K562 (cell line): Measurements from ENCODE around the gene PDGFD. TPM values are rescaled to one million over a fixed set of nuclear protein-coding genes. Genes with fewer than 3 reads are reported as not detected.

Source experiments
- ATAC-seq: fragments of 200-7000 bp; cut with Tn5 transposase; 3 replicates; pipeline ENCODE4 v1.9.1; 2020; ENCODE audit warnings: moderate library complexity
- BruUV-seq: library from RNA; stranded (reverse); fragments of 400-500 nt; replicated peaks from 2 replicates; lab custom pipeline; 2021; lab: Mats Ljungman, UMichigan
- CTCF ChIA-PET: fragments of 300-600 bp; formaldehyde crosslinking; extraction: SDS; loops from one replicate; lab custom pipeline; 2021; ENCODE audit warnings: low intra/inter-chr PET ratio; lab: Yijun Ruan, JAX
- POLR2A ChIA-PET: fragments of 300-600, 350-650 bp; sonication (Branson Sonifier 250); formaldehyde crosslinking; extraction: SDS; loops from one replicate; lab custom pipeline; 2021; ENCODE audit warnings: antibody characterized with exemption, inconsistent platforms; lab: Yijun Ruan, JAX
- DNase-seq, 4 experiments: peaks; one replicate each; pipeline versions ENCODE4 v3.0.0 to v3.0.0-alpha.2; 2011 to 2018; ENCODE audit warnings: low spot score in 3 of 4, mixed read lengths in 3 of 4; ENCODE audit errors: extremely low read depth in 1 of 4
- FAIRE-seq: peaks from 2 replicates; lab custom pipeline; 2011; peaks lifted over from hg19 to GRCh38; lab: Jason Lieb, UNC
- H2AFZ ChIP-seq: 2 replicates; pipeline ENCODE4 v1.6.0; 2011; ENCODE audit warnings: low read depth, low read length, control low read depth, inconsistent platforms
- H3K27ac ChIP-seq: fragments of 200-600 bp; 3 replicates; pipeline ENCODE4 v1.8.0; 2011; ENCODE audit warnings: low read depth, mild to moderate bottlenecking, control low read depth, inconsistent platforms, low read length, moderate library complexity, mixed read lengths; ENCODE audit errors: extremely low read depth
- H3K27me3 ChIP-seq, 2 experiments: fragments of 300-600 bp in 1 of 2; 2 replicates in 1 of 2; 3 replicates in 1 of 2; pipeline versions ENCODE4 v1.6.0 to v1.8.0; 2011; ENCODE audit warnings: inconsistent platforms in 2 of 2, low read length in 2 of 2, mild to moderate bottlenecking in 1 of 2, mixed read lengths in 1 of 2, moderate library complexity in 1 of 2; ENCODE audit not compliant: control insufficient read depth in 2 of 2, insufficient read depth in 2 of 2
- H3K36me3 ChIP-seq: fragments of 300-600 bp; 3 replicates; pipeline ENCODE4 v1.8.0; 2011; ENCODE audit warnings: mild to moderate bottlenecking, low read length, inconsistent platforms; ENCODE audit not compliant: control insufficient read depth, insufficient read depth
- H3K4me1 ChIP-seq, 2 experiments: fragments of 200-600 bp in 1 of 2; replicated peaks in 1 of 2; 2 replicates in 1 of 2; 3 replicates in 1 of 2; pipeline versions ENCODE4 v1.5.1 to v1.8.0; 2011; ENCODE audit warnings: inconsistent platforms in 2 of 2, low read length in 2 of 2, mild to moderate bottlenecking in 1 of 2, mixed read lengths in 1 of 2, moderate library complexity in 1 of 2; ENCODE audit not compliant: control insufficient read depth in 2 of 2, insufficient read depth in 2 of 2
- H3K4me2 ChIP-seq: 2 replicates; pipeline ENCODE4 v1.6.1; 2011; ENCODE audit warnings: low read length, control low read depth, inconsistent platforms, mixed read lengths; ENCODE audit not compliant: insufficient read depth
- H3K4me3 ChIP-seq: fragments of 200-600 bp; sonication (generic), shearing (Covaris generic); 2 replicates; pipeline ENCODE4 v1.5.1; 2016; ENCODE audit warnings: control low read depth, inconsistent platforms
- H3K79me2 ChIP-seq: fragments of 200-600 bp; 3 replicates; pipeline ENCODE4 v1.8.0; 2011; ENCODE audit warnings: low read length, inconsistent platforms; ENCODE audit not compliant: control insufficient read depth, insufficient read depth
- H3K9ac ChIP-seq, 2 experiments: 2 replicates each; pipeline versions ENCODE4 v1.6.0 to v1.6.1; 2011; ENCODE audit warnings: low read depth in 2 of 2, low read length in 2 of 2, control low read depth in 1 of 2, inconsistent platforms in 1 of 2, mild to moderate bottlenecking in 1 of 2, mixed read lengths in 1 of 2; ENCODE audit not compliant: insufficient read depth in 1 of 2
- H3K9me1 ChIP-seq: one replicate; pipeline ENCODE4 v1.6.0; 2011; ENCODE audit warnings: inconsistent platforms, mild to moderate bottlenecking, low read length, moderate library complexity; ENCODE audit not compliant: control insufficient read depth, insufficient read depth
- H3K9me3 ChIP-seq: replicated peaks from 2 replicates; pipeline ENCODE4 v1.5.1; 2011; ENCODE audit warnings: low read depth, low read length, inconsistent platforms; ENCODE audit not compliant: control insufficient read depth, insufficient read depth
- H4K20me1 ChIP-seq: replicated peaks from 2 replicates; pipeline ENCODE4 v1.6.1; 2011; ENCODE audit warnings: low read length, inconsistent platforms, mixed read lengths; ENCODE audit not compliant: control insufficient read depth, insufficient read depth
- CEBPZ ChIP-seq: fragments of 150-350 bp; IDR thresholded peaks from 2 replicates; pipeline ENCODE4 v1.6.1; 2014; ENCODE audit warnings: low read depth, mild to moderate bottlenecking, low read length, borderline replicate concordance
- HNRNPL ChIP-seq: fragments of 200-400 bp; formaldehyde crosslinking; IDR thresholded peaks from 2 replicates; pipeline ENCODE4 v1.6.1; 2017; ENCODE audit warnings: low read depth, mild to moderate bottlenecking, low read length
- MAZ ChIP-seq, 2 experiments: fragments of 450-650 bp in 1 of 2; sonication (generic) in 1 of 2; formaldehyde crosslinking; IDR thresholded peaks in 1 of 2; conservative IDR thresholded peaks in 1 of 2; 2 replicates each; pipeline versions ENCODE4 v1.4.0 to v1.5.0; 2020; ENCODE audit warnings: mild to moderate bottlenecking in 1 of 2, missing genetic modification reagents in 1 of 2
- RBBP5 ChIP-seq: fragments of 200-600 bp; sonication (generic); IDR thresholded peaks from 2 replicates; pipeline ENCODE4 v1.6.1; 2012; ENCODE audit warnings: borderline replicate concordance, mild to moderate bottlenecking, low read length, control low read depth, inconsistent platforms; ENCODE audit not compliant: insufficient read depth, poor library complexity, severe bottlenecking
- SNRNP70 ChIP-seq: fragments of 200-400 bp; formaldehyde crosslinking; optimal IDR thresholded peaks from 2 replicates; pipeline ENCODE3; 2017; ENCODE audit warnings: low read depth, low read length
- TSC22D4 ChIP-seq: fragments of 450-650 bp; IDR thresholded peaks from 2 replicates; pipeline ENCODE4 v1.6.1; 2016; ENCODE audit warnings: missing genetic modification characterization, missing biosample characterization, control low read depth
- WGBS: fragments of 100-300 bp; shearing (Covaris generic); methylation state at CpG from one replicate; pipeline ENCODE4 v1.1.6; 2016; ENCODE audit warnings: low coverage, mixed read lengths; ENCODE audit not compliant: insufficient coverage; ENCODE audit errors: missing lambda C conversion rate; 5-methylcytosine and 5-hydroxymethylcytosine counted together
- in situ Hi-C: fragments of 300-500 bp; cut with MboI; formaldehyde crosslinking; loops from 4 replicates; pipeline ENCODE4 v1.15.0; 2018; ENCODE audit warnings: inconsistent platforms, mixed read lengths
- intact Hi-C: fragments of 100-400 bp; cut with micrococcal nuclease; formaldehyde crosslinking; loops from 2 replicates; pipeline ENCODE4 v1.14.2; 2022
- polyA plus RNA-seq, 8 experiments: library from polyadenylated mRNA; depleted of rRNA in 4 of 8; stranded (reverse) in 5 of 8; unstranded in 3 of 8; fragments of >200 nt; fragmentation: Nextera tagmentation in 2 of 8; fragmentation: Illumina TruSeq in 1 of 8; extraction: Ambion mirVana in 2 of 8; extraction: Trizol in 1 of 8; gene quantifications; 2 replicates each; pipeline versions ENCODE4 v1.2.1 to v1.2.3, GENCODE V29; 2011 to 2014; ENCODE audit warnings: inconsistent platforms in 1 of 8, missing spikeins in 1 of 8
- total RNA-seq, 7 experiments: library from RNA; depleted of rRNA in 6 of 7; stranded (reverse); fragments of >200 nt in 6 of 7; fragmentation: Illumina TruSeq in 2 of 7; extraction: Trizol in 2 of 7; gene quantifications; 2 replicates each; pipeline versions ENCODE4 v1.2.1 to v1.2.3, GENCODE V29; 2011 to 2021; ENCODE audit warnings: low replicate concordance in 1 of 7

Gene PDGFD
- total and polyA plus RNA-seq, 9 of the 15 experiments (the other 6 are each of a cell fraction or from before 2014, with no cell fraction given), result 0.11 TPM; not detected in 8

- FAIRE-seq, result no peak
- no peaks in the 10 kb centered on the region for H3K9me1 ChIP-seq
- peaks cover 2% of the 10 kb centered on the region; the same call in 1 of the 2 replicates for H3K9me3 ChIP-seq
- H3K79me2 ChIP-seq, result no peaks in the 10 kb centered on the region
- no peaks in the 10 kb centered on the region for H4K20me1 ChIP-seq
- no peak overlapping the region for H3K9ac ChIP-seq
- no peaks in the 10 kb centered on the region for H3K4me1 ChIP-seq
- H3K36me3 ChIP-seq, result no peaks in the 10 kb centered on the region
- CTCF ChIA-PET, result no interaction called here
- TF ChIP-seq MAZ (CRISPR knock-in tag; conservative IDR thresholded peaks at IDR 0.05 in 1 of 2, IDR thresholded peaks at IDR 0.05 in 1 of 2) (no peak), RBBP5 (no peak), SNRNP70 (no peak), HNRNPL (no peak), TSC22D4 (tag) (no peak), CEBPZ (no peak)
- no peak overlapping the region for H3K27ac ChIP-seq
- no peak overlapping the region for H2AFZ ChIP-seq
- H3K4me3 ChIP-seq, result no peak overlapping the region
- no peak overlapping the region for H3K4me2 ChIP-seq
- POLR2A ChIA-PET, result no interaction called here
- intact Hi-C loops, result no loop called here
- in situ Hi-C loops, result no loop called here
- 0% methylated on average over 5 of the region's 5 CpGs for WGBS
- DNase-seq, result no peak
- BruUV-seq, result no TSS peak
- no peaks in the 10 kb centered on the region for H3K27me3 ChIP-seq
- ATAC-seq, result no peak
Observed at GRCh38 chr11:103928802-103929161, 235.2 kb downstream of the PDGFD start.
